Measurements from ENCODE around the gene BRCC3.
A peak's percentile ranks its signal among the peaks of the same experiment; 100 is the strongest.

BRCC3 gene

DNA sequence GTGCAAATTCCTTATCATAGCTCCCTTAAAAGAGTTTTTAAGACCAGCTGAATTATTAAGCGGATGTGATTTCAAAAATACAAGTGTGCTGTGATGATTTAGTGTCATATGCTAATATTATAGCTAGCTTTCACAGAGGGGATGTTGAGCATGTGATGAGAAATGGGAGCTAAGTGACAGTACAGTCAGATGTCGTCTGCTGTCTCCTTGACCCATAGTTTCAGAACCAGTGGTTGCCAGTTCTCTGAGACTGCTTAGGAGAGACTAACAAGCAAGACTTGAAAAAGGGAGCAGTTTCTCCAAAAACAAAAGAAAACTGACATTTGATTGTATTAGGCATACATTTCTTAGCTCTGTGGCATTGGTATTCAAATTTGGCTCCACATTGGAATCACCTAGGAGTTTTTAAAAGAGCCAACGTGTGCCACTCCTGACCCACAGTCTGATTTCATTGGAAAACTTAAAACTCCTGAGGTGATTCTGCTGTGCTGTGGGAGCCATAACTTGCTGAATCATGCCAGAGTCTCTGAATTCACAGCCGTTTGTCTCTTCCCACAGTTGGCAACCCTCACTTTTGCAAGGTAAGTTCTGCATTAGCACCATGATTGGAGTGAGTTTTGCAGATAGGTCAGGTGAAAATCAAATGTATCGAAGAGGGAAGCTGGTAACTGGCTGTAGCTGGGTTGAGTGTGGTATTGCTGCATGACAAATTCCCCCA, 24.3 kb upstream of the BRCC3 start:
- no peak overlapping the region for H3K4me3 ChIP-seq (ENCODE audit: control insufficient read depth, low read depth, low read length)

DNA sequence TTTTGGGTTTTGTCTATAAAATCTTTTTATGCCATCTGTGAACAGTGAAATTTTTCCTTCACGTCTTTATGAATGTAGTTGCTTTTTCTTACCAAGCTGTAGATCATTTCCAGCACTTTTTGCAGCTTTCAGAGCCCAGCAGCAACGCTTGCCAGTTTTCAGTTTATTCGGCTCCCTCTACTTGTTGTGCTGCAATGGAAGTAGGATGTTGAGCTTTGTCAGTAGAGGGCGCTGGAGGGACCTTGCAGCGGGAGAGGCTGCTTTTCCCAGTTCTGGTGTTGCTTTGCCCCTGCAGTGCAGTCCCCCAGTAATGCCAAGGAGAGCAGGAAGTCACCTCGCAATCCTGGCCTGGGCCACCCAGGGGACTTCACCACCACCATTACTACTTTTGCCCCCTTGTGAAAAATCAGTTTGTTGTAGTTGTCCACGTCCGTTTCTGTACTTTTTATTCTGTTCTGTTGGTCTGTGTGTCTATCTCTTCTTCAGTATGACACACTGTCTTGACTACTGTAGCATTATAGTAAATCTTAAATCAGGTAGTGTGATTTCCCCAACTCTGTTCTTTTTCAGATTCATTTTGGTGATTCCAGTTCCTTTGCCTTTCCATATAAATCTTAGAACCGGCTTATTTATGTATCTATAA, 22.2 kb upstream of the BRCC3 start:
- peak; percentile 68 for DNase-seq (ENCODE audit: low read depth)
- TF ChIP-seq, protein P1, sequence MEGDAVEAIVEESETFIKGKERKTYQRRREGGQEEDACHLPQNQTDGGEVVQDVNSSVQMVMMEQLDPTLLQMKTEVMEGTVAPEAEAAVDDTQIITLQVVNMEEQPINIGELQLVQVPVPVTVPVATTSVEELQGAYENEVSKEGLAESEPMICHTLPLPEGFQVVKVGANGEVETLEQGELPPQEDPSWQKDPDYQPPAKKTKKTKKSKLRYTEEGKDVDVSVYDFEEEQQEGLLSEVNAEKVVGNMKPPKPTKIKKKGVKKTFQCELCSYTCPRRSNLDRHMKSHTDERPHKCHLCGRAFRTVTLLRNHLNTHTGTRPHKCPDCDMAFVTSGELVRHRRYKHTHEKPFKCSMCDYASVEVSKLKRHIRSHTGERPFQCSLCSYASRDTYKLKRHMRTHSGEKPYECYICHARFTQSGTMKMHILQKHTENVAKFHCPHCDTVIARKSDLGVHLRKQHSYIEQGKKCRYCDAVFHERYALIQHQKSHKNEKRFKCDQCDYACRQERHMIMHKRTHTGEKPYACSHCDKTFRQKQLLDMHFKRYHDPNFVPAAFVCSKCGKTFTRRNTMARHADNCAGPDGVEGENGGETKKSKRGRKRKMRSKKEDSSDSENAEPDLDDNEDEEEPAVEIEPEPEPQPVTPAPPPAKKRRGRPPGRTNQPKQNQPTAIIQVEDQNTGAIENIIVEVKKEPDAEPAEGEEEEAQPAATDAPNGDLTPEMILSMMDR (conservative IDR thresholded peaks at IDR 0.05; ENCODE audit: control insufficient read depth, insufficient read depth, low read depth, low read length): peak; percentile 67
- H3K4me3 ChIP-seq (ENCODE audit: control insufficient read depth, low read depth, low read length): no peak overlapping the region

More for the DNA sequence above, 24.3 kb upstream of the BRCC3 start:
- no peak for DNase-seq (ENCODE audit: low read depth)
- TF ChIP-seq, protein P1 (conservative IDR thresholded peaks at IDR 0.05; ENCODE audit: control insufficient read depth, insufficient read depth, low read depth, low read length): no peak

DNA sequence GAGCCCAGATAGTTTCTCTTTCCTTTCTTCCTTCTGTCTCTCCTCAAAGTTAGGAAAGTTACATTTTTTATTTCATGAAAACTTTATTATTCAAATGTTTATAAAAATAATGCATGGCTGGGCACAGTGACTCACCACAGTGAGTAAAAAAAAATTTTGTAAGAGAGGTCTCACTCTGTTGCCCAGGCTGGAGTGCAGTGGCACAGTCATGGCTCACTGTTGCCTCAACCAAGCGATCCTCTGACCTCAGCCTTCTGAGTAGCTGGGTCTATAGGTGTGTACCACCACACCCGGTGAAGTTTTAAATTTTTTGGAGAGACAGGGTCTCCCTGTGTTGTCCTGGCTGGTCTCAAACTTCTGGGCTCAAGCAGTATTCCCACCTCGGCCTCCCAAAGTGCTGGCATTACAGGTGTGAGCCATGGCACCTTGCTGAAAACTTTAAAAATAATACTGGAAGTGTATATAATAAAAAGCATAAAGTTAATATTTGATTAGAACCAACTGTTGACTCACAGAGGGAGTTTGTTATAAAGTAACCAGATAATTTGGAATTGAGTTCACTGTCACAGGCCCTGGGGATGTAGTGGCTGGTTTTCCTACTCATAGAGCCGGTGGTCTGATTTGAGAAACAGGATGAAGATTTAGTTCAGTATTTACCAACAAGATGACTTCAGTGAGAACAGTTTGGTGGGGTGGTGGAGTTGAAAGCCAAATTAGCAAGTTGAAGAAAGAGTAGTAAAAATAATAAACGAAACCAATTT, 18.4 kb upstream of the BRCC3 start:
- no peak overlapping the region for H3K4me3 ChIP-seq (ENCODE audit: control insufficient read depth, low read depth, low read length)
- peak; percentile 2 for DNase-seq (ENCODE audit: low read depth)
- TF ChIP-seq, protein P1 (conservative IDR thresholded peaks at IDR 0.05; ENCODE audit: control insufficient read depth, insufficient read depth, low read depth, low read length): no peak

DNA sequence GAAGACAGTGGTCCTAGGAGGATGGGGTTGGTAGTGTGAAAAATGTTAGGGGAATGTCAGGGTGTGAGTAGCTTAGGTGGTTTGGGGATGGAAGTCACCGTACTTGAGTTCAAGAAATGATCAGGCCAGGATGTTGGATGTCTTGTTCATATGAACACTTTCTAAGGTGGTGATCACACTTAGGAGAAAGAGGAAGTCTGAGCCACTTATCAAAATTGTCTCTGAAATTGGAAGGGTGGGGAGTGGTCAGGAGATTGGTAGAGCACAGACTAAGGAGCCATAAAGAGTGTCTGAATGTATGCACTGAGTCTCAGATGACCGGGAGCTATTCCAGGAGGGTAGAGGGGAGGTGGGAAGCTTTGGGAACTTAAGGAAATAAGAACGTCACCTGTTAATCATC, 17.7 kb upstream of the BRCC3 start:
- TF ChIP-seq, protein P1 (conservative IDR thresholded peaks at IDR 0.05; ENCODE audit: control insufficient read depth, insufficient read depth, low read depth, low read length): no peak
- H3K4me3 ChIP-seq (ENCODE audit: control insufficient read depth, low read depth, low read length): no peak overlapping the region
- DNase-seq (ENCODE audit: low read depth): no peak

DNA sequence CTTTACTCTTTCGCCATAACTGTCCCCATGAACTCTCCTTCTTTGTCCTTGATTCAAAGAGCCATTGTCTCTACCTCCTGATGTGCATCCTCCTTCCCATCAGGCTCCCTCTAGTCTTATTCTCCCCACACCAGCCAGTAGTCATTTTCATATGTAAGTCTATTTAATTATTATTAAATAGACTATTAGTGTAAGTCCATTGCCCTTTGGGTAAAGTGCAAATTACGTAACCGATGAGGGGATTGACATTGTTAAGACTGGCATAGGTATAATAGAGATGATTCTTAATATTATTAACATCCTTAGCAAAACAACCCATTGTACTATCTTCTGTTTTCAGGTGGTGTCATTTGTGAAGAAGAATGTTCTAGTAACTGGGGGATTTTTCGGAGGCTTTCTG, 17.1 kb upstream of the BRCC3 start:
- DNase-seq (ENCODE audit: low read depth): no peak
- H3K4me3 ChIP-seq (ENCODE audit: control insufficient read depth, low read depth, low read length): no peak overlapping the region
- TF ChIP-seq, protein P1 (conservative IDR thresholded peaks at IDR 0.05; ENCODE audit: control insufficient read depth, insufficient read depth, low read depth, low read length): no peak

DNA sequence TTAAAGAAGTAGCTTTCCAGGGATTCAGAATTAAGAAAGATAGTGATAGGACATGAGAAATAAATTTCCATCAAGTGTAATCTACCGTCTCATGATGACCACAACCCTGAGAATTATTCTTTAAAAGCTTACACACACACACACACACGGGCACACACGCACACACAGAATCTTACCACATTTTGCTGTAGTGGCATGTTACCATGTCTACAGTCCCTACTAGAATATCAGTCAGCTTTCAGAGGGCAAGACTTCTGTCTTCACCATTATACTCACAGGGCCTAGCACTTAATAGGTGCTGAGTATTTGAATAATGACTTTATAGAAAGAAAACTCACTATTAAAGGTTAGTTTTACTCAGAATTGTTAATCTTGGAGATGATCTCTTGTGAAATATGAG, 15.8 kb upstream of the BRCC3 start:
- H3K4me3 ChIP-seq (ENCODE audit: control insufficient read depth, low read depth, low read length): no peak overlapping the region
- no peak for DNase-seq (ENCODE audit: low read depth)

More for the DNA sequence above, 15.8 kb upstream of the BRCC3 start:
- TF ChIP-seq, protein P1 (conservative IDR thresholded peaks at IDR 0.05; ENCODE audit: control insufficient read depth, insufficient read depth, low read depth, low read length): no peak

Data from fibroblast of mammary gland (primary cell).